HL-60 (cell line): Measurements from ENCODE around the gene DIPK1A.

Source experiments
- DNase-seq, 2 experiments: peaks; one replicate each; pipeline ENCODE4 v3.0.0-alpha.2; 2010 to 2020; ENCODE audit warnings: low read depth in 1 of 2, low spot score in 1 of 2
- H3K27ac ChIP-seq: fragments of 250-450 bp; sonication (Bioruptor Pico); replicated peaks from 2 replicates; pipeline ENCODE4 v1.5.1; 2020; ENCODE audit warnings: mild to moderate bottlenecking, moderate library complexity
- H3K27me3 ChIP-seq: fragments of 250-450 bp; sonication (Bioruptor Pico); 2 replicates; pipeline ENCODE4 v1.5.1; 2021; ENCODE audit warnings: mild to moderate bottlenecking, moderate library complexity; ENCODE audit not compliant: insufficient read depth, poor library complexity, severe bottlenecking
- H3K4me3 ChIP-seq: replicated peaks from 2 replicates; pipeline ENCODE4 v1.5.1; 2011; ENCODE audit warnings: mild to moderate bottlenecking, control low read depth, low read length; ENCODE audit not compliant: insufficient read depth
- GABPA ChIP-seq: IDR thresholded peaks from 2 replicates; pipeline ENCODE4 v1.6.1; 2012; ENCODE audit warnings: low read depth
- POLR2AphosphoS5 ChIP-seq: IDR thresholded peaks from 2 replicates; pipeline ENCODE4 v1.6.1; 2012; ENCODE audit warnings: low read depth
- SPI1 ChIP-seq: IDR thresholded peaks from 2 replicates; pipeline ENCODE4 v1.6.1; 2012; ENCODE audit warnings: low read depth, mild to moderate bottlenecking, borderline replicate concordance
- TF ChIP-seq, protein P1 (sequence below): IDR thresholded peaks from 2 replicates; pipeline ENCODE4 v1.6.1; 2012; ENCODE audit warnings: low read depth; ENCODE audit not compliant: insufficient replicate concordance
- TF ChIP-seq, protein P2 (sequence below): IDR thresholded peaks from one replicate; pipeline ENCODE4 v1.5.1; 2011; ENCODE audit warnings: low read length, control low read depth, inconsistent platforms; ENCODE audit not compliant: insufficient read depth

The DIPK1A gene

GRCh38 chr1:92877792-92878191 lies 83.5 kb downstream of the DIPK1A start:
- TF ChIP-seq SPI1 (no peak), POLR2AphosphoS5 (no peak), GABPA (no peak)
- TF ChIP-seq, protein P1, sequence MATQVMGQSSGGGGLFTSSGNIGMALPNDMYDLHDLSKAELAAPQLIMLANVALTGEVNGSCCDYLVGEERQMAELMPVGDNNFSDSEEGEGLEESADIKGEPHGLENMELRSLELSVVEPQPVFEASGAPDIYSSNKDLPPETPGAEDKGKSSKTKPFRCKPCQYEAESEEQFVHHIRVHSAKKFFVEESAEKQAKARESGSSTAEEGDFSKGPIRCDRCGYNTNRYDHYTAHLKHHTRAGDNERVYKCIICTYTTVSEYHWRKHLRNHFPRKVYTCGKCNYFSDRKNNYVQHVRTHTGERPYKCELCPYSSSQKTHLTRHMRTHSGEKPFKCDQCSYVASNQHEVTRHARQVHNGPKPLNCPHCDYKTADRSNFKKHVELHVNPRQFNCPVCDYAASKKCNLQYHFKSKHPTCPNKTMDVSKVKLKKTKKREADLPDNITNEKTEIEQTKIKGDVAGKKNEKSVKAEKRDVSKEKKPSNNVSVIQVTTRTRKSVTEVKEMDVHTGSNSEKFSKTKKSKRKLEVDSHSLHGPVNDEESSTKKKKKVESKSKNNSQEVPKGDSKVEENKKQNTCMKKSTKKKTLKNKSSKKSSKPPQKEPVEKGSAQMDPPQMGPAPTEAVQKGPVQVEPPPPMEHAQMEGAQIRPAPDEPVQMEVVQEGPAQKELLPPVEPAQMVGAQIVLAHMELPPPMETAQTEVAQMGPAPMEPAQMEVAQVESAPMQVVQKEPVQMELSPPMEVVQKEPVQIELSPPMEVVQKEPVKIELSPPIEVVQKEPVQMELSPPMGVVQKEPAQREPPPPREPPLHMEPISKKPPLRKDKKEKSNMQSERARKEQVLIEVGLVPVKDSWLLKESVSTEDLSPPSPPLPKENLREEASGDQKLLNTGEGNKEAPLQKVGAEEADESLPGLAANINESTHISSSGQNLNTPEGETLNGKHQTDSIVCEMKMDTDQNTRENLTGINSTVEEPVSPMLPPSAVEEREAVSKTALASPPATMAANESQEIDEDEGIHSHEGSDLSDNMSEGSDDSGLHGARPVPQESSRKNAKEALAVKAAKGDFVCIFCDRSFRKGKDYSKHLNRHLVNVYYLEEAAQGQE: no peak
- TF ChIP-seq, protein P2, sequence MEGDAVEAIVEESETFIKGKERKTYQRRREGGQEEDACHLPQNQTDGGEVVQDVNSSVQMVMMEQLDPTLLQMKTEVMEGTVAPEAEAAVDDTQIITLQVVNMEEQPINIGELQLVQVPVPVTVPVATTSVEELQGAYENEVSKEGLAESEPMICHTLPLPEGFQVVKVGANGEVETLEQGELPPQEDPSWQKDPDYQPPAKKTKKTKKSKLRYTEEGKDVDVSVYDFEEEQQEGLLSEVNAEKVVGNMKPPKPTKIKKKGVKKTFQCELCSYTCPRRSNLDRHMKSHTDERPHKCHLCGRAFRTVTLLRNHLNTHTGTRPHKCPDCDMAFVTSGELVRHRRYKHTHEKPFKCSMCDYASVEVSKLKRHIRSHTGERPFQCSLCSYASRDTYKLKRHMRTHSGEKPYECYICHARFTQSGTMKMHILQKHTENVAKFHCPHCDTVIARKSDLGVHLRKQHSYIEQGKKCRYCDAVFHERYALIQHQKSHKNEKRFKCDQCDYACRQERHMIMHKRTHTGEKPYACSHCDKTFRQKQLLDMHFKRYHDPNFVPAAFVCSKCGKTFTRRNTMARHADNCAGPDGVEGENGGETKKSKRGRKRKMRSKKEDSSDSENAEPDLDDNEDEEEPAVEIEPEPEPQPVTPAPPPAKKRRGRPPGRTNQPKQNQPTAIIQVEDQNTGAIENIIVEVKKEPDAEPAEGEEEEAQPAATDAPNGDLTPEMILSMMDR: no peak
- Histone ChIP-seq H3K27ac (no peak overlapping the region), H3K27me3 (no peaks in the 10 kb centered on the region), H3K4me3 (no peak overlapping the region)
- no peak for DNase-seq

- H3K4me3 ChIP-seq: no peak overlapping the region
- no peak overlapping the region for H3K27ac ChIP-seq
- no peaks in the 10 kb centered on the region for H3K27me3 ChIP-seq
- TF ChIP-seq GABPA: no peak
- TF ChIP-seq, protein P1: no peak
- TF ChIP-seq, protein P2: no peak
- TF ChIP-seq SPI1: no peak
- no peak for TF ChIP-seq POLR2AphosphoS5
- DNase-seq: no peak
Measured at GRCh38 chr1:92877081-92877711, 84.1 kb downstream of the DIPK1A start.

DNA sequence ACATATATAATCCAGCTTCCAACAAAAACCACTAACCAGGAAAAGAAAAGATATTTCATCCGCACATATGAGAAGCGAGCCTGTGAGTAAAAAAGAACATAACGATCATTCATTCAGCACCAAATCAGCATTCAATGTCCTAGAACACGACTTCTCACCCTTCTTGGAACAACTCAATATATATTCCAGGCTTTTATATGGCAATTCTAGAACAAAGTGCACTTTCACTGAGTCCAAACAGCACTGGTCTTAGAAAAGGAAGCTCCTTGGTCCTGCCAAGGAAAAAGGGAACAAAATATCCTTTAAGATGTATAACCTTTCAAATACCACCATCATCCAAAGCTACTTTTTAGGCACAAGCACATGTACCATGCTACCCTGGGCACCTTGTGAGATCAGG lies 84.9 kb downstream of the DIPK1A start:
- Histone ChIP-seq H3K27ac (no peak overlapping the region), H3K4me3 (no peak overlapping the region), H3K27me3 (no peaks in the 10 kb centered on the region)
- TF ChIP-seq SPI1 (no peak), GABPA (no peak), POLR2AphosphoS5 (no peak)
- TF ChIP-seq, protein P1: no peak
- DNase-seq: no peak
